KMS-11 (cell line): ENCODE results near the gene DENND5B.

Source experiments
- H2AFZ ChIP-seq: fragments of 200-600 bp; sonication (generic); 2 replicates; pipeline ENCODE4 v1.6.1; 2016; ENCODE audit warnings: antibody characterized with exemption, mixed run types, low read depth
- H3K27ac ChIP-seq: fragments of 200-600 bp; sonication (generic); 2 replicates; pipeline ENCODE4 v1.6.1; 2016; ENCODE audit warnings: mild to moderate bottlenecking, mixed run types
- H3K27me3 ChIP-seq: fragments of 200-600 bp; sonication (generic); 2 replicates; pipeline ENCODE4 v1.6.1; 2017; ENCODE audit warnings: mild to moderate bottlenecking, low read depth, mixed run types, moderate library complexity; ENCODE audit not compliant: insufficient read depth
- H3K36me3 ChIP-seq: fragments of 200-600 bp; sonication (generic); 2 replicates; pipeline ENCODE4 v1.6.1; 2017; ENCODE audit warnings: mild to moderate bottlenecking, mixed run types; ENCODE audit not compliant: insufficient read depth
- H3K4me1 ChIP-seq: fragments of 200-600 bp; sonication (generic); 2 replicates; pipeline ENCODE4 v1.6.1; 2016; ENCODE audit warnings: mild to moderate bottlenecking, low read depth, mixed run types; ENCODE audit not compliant: poor library complexity, severe bottlenecking
- H3K4me2 ChIP-seq: fragments of 200-600 bp; sonication (generic); 2 replicates; pipeline ENCODE4 v1.7.0; 2016; ENCODE audit warnings: mild to moderate bottlenecking, mixed run types
- H3K4me3 ChIP-seq: fragments of 200-600 bp; sonication (generic); IDR thresholded peaks from 2 replicates; pipeline ENCODE4 v1.6.1; 2017; ENCODE audit warnings: low read depth, low read length, mixed read lengths; ENCODE audit not compliant: insufficient read depth
- H3K79me2 ChIP-seq: fragments of 200-600 bp; sonication (generic); 2 replicates; pipeline ENCODE4 v1.6.1; 2016; ENCODE audit warnings: low read depth, mixed run types; ENCODE audit not compliant: insufficient read depth
- H3K9ac ChIP-seq: fragments of 200-600 bp; sonication (generic); 2 replicates; pipeline ENCODE4 v1.6.1; 2016; ENCODE audit warnings: mild to moderate bottlenecking, mixed run types
- H4K20me1 ChIP-seq: fragments of 200-600 bp; sonication (generic); 2 replicates; pipeline ENCODE4 v1.6.1; 2016; ENCODE audit warnings: mild to moderate bottlenecking, mixed run types; ENCODE audit not compliant: insufficient read depth
- CTCF ChIP-seq: fragments of 200-600 bp; sonication (generic); conservative IDR thresholded peaks from 2 replicates; pipeline ENCODE4 v1.6.1; 2017; ENCODE audit warnings: low read depth, mild to moderate bottlenecking, antibody characterized with exemption, low read length, moderate library complexity, mixed read lengths

Gene DENND5B

GRCh38 chr12:31342286-31342685, 248.7 kb downstream of the DENND5B start:
- no peaks in the 10 kb centered on the region for H3K36me3 ChIP-seq
- no peak overlapping the region for H3K9ac ChIP-seq
- no peaks in the 10 kb centered on the region for H3K79me2 ChIP-seq
- no peak for TF ChIP-seq CTCF
- no peak overlapping the region for H3K4me3 ChIP-seq
- H3K27me3 ChIP-seq: no peaks in the 10 kb centered on the region
- H3K4me2 ChIP-seq: no peak overlapping the region
- no peak overlapping the region for H3K27ac ChIP-seq
- H4K20me1 ChIP-seq: no peaks in the 10 kb centered on the region
- no peak overlapping the region for H2AFZ ChIP-seq
- H3K4me1 ChIP-seq: no peaks in the 10 kb centered on the region

GRCh38 chr12:31339831-31340622, 250.9 kb downstream of the DENND5B start:
- Histone ChIP-seq H3K27ac (no peak overlapping the region), H3K79me2 (no peaks in the 10 kb centered on the region), H3K27me3 (no peaks in the 10 kb centered on the region), H3K4me1 (no peaks in the 10 kb centered on the region), H2AFZ (no peak overlapping the region), H3K4me2 (no peak overlapping the region), H4K20me1 (no peaks in the 10 kb centered on the region), H3K4me3 (no peak overlapping the region), H3K9ac (no peak overlapping the region), H3K36me3 (no peaks in the 10 kb centered on the region)
- no peak for TF ChIP-seq CTCF

GRCh38 chr12:31337952-31338351, 253.0 kb downstream of the DENND5B start:
- Histone ChIP-seq H4K20me1 (no peaks in the 10 kb centered on the region), H2AFZ (no peak overlapping the region), H3K27me3 (no peaks in the 10 kb centered on the region), H3K79me2 (no peaks in the 10 kb centered on the region), H3K9ac (no peak overlapping the region), H3K4me3 (no peak overlapping the region), H3K36me3 (no peaks in the 10 kb centered on the region), H3K27ac (no peak overlapping the region), H3K4me1 (no peaks in the 10 kb centered on the region), H3K4me2 (no peak overlapping the region)
- TF ChIP-seq CTCF: no peak
